HG03558 (cell line): Measurements from ENCODE around the gene RBM33.

Experiments
- ATAC-seq: cut with Tn5 transposase; IDR thresholded peaks from one replicate; pipeline ENCODE4 v1.9.1; 2021; ENCODE audit warnings: moderate number of reproducible peaks; ENCODE audit not compliant: unreplicated experiment; ENCODE audit errors: extremely low read depth

The RBM33 gene

DNA sequence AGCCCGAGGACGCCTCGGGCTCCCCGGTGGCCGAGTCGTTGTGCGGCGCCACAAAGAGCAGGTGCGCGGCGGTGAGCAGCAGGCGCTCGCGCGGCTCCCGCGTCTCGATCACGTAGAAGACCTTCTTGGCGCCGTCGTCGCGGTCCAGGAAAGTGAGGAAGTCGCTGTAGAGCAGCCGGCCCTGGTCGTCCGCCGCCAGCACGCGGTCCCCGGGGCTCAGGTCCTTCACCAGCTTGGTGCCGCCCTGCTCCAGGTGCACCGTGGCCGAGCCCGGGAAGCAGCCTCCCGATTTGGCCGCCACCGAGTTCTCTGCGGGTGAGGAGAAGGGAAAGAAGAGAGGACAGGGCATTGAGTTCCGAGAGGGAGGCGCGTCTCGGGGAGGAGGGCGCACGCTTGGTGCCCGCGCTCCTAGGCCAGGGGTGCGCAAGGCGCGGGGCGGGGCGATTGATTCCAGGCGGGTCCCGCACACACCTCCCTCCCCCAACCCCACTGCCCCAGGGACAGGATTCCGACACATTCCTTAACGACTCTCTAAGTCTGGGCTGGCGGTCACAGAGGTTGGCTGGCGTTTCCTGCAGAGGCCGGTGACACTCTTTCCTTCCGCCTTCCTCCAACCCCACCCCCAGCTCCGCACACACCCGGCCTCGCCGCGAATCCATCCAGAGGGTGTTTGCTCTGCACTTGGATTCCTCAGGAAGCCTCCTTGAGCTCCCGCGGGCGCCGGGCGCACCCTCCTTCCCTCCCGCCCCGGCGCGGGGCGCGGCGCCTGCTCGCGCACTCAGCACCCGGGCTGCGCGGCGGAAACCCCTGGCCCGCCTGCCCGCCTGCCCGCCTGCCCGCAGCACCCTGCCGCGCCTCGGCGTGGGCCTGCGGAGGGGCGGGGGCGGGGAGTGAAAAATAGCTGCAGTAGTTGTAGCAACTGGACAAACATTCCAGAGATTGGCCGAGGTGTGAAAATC lies 159.2 kb downstream of the RBM33 start:
- ATAC-seq = no peak

DNA sequence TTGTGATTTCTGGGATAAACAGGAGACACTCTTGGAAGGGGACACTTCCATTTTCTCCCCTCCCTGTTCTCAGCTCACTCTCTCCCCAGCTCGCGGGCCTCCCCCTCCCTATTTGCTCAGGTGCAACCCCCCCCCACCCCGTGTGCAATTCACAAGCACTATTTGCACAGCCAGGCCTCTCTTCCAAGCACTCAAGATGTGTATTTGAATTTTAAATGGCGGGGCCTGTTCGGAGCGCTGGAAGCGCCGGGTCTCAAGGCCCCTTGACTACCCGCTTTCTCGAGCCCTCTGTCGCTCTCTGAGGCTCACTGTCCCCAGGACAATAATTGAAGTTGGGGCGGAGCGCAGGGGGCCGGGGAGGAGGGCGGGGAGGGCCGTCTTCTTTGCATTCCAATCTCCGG lies 160.0 kb downstream of the RBM33 start:
- no peak for ATAC-seq

DNA sequence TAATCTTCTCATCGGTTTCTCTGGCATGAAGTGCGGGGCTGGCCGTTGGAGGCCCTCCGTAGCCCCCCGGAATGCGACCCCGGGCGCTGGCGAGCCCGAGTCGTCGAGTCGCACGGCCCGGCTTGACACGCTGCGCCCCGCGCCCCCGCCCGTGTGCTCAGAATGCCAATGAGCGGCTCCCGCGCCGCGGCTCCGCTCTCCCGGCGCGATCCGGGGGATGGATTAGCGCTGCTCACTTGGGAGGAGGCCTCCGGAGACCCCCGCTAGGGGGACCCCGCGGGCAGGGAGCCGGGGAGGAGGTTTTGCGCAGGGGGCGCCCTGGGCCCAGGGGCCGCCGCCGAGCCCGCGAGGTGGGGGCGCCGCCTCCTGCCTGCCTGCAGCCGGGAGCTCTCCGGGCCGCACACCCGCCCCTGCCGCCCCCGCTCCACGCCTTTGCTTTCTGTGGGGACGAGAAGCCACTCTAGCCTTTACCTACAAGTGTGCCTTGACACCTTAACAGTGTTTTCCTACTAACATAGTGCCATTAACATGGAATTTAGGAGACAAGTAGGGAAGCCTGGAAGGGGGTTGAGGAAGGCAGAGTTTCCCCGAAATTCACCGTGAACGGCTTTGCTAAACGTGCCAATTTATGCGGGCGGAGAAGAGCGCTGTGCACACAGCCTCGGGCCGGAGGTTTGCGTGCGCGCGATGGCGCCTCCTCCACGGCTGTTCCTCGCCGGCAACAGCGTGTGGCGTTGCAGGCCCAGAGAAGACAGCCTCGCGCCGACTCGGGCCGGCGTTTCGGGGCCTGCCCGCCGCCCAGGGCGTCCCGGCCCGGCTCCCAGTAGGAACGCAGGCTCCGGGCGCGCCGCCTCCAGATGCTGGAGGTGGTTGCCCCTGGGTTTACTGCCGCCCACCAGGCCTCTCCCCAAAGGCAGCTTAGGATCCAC lies 160.7 kb downstream of the RBM33 start:
- ATAC-seq = no peak

DNA sequence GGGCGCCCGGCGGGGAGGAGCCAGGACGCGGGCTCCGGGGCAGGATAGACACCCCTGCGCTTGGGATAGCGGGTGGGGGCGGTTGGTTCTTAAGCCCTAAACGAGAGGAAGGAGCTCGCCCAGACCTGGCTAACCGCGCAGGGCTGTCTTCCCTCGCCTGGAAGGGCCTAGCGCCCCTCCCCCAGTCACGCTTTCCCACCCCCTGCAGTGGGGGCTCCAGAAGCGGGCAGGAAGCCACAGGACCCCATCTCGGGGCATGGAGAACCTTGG lies 161.3 kb downstream of the RBM33 start:
- ATAC-seq = no peak

DNA sequence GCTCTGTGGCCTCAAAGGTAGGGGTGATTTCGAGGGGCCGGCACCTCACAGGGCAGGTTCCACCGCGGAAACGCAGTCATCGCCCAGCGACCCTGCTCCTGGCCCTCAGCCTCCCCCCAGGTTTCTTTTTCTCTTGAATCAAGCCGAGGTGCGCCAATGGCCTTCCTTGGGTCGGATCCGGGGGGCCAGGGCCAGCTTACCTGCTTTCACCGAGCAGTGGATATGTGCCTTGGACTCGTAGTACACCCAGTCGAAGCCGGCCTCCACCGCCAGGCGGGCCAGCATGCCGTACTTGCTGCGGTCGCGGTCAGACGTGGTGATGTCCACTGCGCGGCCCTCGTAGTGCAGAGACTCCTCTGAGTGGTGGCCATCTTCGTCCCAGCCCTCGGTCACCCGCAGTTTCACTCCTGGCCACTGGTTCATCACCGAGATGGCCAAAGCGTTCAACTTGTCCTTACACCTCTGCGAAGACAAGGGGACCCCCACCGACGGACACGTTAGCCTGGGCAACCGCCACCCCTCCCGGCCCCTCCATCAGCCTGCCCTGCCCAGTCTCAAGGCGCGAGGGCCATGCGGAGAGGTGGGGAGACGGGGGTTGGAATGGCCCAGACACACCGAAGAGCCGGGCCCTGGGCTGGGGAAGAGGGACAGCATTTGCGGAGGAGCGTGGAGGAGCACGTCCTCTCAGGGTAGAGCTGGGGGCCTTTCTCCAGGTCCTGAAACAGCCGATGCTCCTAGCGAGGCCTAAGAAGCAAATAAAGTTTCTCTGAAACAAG lies 161.8 kb downstream of the RBM33 start:
- ATAC-seq = no peak

DNA sequence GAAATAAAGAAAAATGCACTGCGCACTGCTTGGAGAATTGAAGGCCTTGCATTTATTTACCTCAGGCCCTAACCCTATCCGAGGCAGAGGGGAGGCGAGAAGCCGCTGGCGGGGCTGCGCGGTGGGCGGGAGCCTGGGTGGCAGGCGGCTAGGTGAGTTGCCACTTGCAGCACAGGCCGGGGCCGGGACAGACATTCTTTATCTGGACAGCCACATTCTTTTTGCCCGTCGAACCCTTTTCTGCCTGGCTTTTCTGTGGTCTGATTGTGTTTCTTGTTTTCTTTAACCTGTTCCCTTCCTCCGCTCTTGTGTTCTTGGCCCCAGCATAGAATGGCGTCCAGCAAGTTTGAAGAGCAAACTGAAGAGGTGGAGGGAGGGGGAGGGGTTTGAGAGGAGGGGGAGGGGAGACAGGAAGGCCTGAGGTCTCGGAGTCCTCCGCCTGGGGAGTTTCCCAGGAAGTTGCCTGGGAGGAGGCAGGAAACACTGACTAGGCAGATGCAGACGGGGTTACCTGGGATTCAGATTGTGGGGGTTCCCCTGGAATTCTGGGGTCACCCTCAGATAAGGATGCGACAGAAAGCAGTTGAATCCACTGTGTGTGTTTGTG lies 162.7 kb downstream of the RBM33 start:
- ATAC-seq = no peak

DNA sequence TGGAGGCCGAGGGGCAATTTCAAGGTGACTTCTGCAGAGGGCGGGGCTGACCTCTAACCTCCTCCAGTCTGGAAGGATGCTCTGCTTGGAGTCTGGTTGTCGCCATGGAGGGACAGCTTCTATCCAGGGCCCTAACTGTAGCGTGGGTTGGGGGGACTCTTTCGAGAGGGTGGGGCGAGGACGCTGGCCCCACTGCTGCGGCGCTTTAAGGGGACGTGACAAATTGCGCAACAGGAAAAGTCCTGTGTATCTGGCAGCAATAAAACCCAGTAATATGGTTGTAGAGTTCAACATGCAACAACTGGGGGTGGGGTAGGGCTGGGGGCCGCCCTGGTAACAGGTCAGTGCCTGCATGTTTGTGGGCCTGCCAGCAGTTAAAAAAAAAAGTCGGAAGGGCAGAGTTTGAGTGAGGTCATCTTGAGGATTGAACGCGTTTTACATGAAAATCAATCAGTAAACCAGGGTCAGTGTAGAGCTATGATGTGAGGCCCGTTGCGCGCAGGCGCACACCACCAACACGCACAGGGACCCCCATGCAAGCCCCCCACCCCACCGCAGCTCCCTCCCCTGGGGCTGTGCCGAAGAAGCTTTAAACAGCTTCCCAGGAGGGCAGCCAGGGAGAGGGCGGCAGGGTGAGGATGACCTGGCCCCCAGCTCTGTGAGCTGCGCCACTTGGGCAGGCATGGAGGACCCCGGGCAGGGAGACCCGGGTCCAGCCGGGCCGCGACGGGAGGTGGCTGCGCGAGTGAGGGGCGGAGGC lies 163.5 kb downstream of the RBM33 start:
- ATAC-seq = no peak

DNA sequence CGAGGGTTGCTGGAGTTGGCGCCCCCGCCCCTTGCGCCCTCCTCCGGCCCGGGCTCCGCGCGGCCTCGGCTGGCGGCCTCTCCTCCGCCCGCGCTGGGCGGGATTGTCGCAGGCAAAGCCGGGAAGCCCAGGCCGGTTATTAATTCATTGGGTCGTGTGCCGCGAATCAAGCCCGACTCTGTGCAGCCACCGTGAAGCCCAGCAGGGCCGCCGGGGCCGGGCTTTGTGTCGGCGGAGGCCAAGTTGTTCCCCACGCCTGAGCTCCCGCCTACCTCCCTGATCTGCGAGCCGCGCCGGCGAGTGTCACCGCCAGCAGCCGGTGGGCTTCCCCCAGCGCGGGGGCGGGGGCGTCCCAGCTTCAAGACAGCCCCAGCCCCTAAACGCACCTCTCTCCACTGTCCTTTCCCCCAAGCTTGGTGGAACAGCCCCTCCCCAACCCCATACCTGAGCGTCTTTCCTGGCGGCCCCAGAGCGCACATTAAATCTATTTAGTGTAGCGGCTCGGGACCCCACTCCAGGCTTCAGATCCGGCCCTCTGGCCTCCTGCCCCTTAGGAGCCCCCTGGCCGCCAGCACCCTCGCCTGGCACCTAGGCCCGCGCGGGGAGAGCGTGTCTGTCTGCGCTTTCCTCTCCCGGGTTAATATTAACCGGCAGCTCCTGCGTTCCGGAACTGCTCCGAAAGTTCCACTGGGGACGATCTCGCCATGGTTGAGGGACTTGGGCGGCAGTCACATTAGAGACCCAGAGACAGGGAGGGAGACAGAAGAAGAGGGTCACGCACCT lies 164.3 kb downstream of the RBM33 start:
- ATAC-seq = no peak

DNA sequence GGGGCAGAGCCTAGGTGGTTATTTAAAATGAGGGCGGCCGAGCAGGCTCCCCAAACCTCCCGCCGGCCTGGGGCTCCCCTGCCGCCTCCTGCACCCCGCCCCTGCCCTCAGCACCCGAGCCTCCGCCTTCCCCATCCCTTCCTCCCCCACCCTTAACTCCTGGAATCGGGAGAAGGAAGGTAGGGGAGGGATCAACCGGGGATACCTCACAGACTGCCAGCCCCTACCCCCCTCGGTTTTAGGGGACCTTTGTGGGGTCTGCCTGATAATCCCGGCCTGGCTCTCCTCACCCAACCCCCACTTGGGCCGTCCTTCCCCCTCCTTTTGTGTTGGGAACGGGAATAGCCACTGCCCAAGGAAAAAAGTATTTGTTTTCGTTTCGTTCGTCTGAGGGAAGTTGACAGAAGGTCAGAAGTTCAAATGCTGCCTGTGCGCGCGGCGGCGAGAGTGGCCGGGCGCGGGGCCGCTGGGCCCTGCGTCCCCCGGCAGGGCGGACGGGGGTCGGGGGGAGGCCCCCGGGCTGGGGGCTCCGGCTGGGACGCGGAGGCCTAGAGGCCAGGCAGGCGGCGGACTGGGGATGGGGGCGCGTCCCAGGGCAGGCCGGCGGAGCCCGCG lies 165.0 kb downstream of the RBM33 start:
- no peak for ATAC-seq

DNA sequence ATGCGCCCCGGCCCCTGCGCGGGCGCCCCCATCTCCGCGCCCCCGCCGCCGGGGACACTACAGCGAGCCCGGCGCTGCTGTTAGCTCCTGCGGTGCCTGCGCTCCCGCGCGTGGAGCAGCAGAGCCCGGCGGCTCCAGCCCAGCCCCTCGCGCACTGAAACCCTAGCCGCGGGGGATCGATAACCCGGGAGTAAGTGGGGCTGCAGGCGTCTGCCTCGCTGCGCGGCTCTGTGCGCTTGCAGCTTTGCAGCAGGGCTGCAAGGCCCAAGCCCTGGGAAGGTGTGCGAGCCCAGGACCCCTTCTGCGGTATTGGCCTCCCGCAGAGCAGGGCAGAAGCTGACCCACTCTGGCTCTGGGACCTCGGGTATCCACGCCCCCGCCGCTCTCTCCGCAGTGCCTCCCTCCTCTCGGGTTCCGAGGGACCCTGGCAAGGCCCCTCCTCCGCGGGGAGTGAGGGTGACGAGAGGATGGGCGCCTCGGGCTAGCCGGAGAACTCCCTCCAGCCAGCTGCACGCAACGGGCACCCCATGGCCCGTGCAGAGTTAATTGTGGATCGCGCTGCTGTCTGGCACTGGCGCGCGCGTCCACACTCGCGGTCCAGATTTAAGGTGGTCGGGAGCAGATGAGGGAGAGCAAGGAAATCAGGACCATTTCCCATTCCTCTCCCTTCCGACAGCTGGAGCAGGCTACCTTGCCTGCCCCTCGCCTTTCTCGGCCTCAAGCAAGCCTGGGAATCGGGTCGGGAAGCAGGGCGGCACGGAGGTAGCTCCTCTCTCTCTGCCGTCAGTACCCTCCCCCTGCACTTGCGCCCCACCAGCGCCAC lies 165.7 kb downstream of the RBM33 start:
- no peak for ATAC-seq

DNA sequence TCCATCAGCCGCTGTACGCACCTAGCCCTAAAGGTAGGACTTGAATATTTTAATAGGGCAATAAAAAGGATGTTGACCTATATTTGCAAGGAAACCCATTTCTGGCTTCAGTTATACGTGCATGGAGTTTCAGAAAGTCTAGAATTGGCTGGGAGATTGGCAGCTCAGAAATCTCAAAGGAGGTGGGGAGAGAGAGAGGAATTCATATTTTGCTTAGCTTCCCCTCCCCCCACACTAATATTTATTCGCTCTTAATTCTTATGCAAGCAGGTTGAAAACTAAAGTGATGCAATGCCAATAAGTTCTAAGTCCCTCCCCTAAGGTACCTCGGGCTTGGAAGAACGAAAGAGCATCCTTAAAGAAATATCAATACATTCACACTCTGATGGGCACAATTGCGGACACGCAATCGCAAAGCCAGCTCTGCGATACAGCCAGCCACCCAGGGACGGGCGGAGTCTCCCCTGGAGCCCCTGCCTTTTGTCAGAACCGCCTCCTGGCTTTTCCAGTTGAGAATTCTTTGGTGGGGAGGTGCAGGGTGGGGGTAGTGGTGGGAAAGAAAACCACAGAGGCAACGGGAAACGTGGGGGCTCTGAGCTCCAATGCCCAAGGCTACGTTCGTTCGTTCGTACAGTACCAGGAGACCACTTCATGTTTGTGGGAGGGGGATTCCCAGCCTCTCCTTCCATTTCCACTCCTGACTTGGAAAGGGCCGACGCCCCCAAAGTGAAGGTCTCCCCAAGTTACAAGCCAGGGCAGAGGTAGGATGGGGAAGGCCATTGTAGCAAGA lies 166.5 kb downstream of the RBM33 start:
- no peak for ATAC-seq

DNA sequence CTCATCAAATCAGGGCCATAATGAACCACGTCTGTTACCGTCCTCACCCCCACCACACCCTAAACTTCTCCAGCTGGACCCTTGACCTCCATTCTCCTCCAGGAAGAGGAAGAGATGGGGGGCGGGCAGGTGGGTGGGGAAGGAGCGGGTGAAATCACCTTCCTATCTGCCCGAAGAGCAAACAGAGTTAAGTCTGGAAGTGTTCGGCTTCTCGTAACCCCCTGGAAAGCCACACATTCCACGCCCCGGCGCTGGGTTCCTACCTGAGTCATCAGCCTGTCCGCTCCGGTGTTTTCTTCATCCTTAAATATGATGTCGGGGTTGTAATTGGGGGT lies 167.1 kb downstream of the RBM33 start:
- ATAC-seq = no peak

DNA sequence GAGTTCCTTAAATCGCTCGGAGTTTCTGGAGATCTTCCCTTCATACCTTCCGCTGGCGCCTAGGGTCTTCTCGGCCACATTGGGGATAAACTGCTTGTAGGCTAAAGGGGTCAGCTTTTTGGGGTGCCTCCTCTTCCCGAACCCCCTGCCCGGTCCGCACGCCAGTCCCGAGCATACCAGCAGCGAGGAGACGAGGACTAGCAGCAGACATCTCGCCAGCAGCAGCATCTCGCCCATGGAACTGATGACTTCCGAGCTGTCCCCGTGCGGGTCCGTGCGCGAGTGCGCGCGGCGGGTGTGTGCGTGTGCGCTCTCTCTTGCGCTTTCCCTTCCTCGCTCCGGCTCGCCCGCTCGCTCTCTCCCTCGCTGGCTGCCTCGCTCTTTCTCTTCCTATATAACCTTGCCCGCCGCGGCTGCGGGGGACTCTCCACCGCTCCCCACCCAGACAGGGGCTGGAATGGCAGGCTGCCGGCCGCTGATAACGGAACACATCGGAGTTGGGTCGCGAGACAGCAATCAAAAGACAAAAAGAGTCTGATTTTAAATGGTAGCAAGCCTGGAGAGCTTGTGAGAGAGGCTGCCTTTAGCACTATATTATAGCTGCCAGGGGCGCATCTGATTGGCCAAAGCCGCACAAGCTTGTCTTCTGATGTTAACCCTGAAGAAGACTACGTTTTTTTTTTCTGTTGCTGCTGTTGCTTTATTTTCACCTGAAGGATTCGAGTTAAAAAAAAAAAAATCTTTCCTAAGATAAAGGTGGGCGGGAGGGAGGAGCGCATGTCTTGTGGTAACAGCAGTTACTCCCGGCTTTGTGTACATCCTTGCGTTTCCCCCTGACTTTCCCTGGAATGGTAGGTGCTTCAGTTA lies 167.7 kb downstream of the RBM33 start, which contains the start of gene SHH:
Gene SHH (minus strand): TSS at position 569 of the 867 bp plus-strand sequence. CDS start 341 bp downstream, at position 228.
- no peak for ATAC-seq

DNA sequence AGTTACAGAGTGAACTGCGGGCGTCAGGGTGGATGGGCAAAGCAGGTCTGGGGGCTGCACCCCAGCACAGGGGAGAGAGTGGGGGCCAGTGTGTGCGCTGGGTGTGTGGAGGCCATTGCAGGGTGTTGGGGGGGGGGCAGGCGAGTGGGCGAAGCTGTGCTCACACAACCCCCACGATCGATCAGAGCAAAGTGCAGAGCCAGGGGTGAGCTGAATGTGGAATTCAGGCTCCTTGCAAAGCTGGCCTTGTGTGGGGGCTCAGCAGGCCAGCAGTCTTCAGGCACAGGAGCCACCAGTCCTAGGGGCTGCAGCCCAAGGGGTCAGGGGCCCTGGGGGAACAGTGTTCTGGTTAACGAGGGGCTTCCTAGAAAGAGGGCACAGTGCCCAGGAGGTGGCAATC lies 168.7 kb downstream of the RBM33 start:
- no peak for ATAC-seq

DNA sequence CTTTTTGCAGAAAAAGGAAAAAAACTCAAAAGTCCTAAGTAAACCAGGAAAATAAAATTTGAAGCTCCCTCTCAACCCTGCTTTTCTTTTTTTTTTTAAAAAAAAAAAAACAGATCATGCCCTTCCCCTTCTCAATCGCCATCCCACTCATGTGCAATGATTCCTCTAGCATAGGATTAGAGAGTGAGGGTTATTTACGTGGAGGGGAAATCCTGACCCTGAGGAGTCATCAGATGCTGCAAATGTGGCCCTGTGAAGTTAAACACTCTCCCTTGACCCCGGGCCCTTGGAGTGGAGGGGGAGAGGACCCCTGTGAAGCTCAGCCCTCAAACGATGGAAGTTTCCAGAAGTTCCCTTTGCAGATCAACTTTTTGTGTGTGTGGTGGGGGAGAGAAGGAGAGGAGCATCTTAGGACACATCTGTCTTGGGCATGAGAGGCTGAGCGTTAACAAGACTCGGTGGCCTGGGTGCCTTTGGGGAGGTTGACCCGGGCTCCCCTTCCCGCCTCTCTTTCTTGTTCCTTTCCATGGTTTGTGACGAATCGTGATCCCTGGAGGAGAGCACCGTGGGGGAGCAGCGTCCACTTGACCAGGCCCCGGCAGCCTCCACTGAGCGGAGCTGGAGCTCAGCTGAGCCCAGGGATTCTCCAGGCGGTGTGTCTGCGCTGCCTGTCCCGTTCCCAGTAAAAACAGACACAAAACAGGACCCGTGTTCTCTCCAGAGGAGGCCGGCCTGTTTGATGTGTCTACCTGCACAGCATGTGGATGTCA lies 169.3 kb downstream of the RBM33 start:
- no peak for ATAC-seq
